ENCODE measurements around the gene AP2A1. TPM values are rescaled to one million over a fixed set of nuclear protein-coding genes. Genes with fewer than 3 reads are reported as not detected.

The AP2A1 gene
- total RNA-seq, 1 donor from 2014 or later: 98.9 TPM

GRCh38 chr19:49838885-49839588 is 72.2 kb downstream of the AP2A1 start:
- no peak for DNase-seq (ENCODE audit: low read depth)
- Histone ChIP-seq H3K4me3 (ENCODE audit: low read depth, low read length) (no peak overlapping the region), H3K27me3 (ENCODE audit: control insufficient read depth, insufficient read depth, low read length) (no peaks in the 10 kb centered on the region), H3K36me3 (ENCODE audit: control insufficient read depth, insufficient read depth, low read length) (peaks cover 1% of the 10 kb centered on the region)
- no peak for TF ChIP-seq CTCF (IDR thresholded peaks at IDR 0.05; ENCODE audit: insufficient read depth, low read length, poor library complexity, severe bottlenecking)

- no peaks in the 10 kb centered on the region for H3K36me3 ChIP-seq (ENCODE audit: control insufficient read depth, insufficient read depth, low read length)
- H3K27me3 ChIP-seq (ENCODE audit: control insufficient read depth, insufficient read depth, low read length): no peaks in the 10 kb centered on the region
- H3K4me3 ChIP-seq (ENCODE audit: low read depth, low read length): no peak overlapping the region
- no peak for DNase-seq (ENCODE audit: low read depth)
- no peak for TF ChIP-seq CTCF (IDR thresholded peaks at IDR 0.05; ENCODE audit: insufficient read depth, low read length, poor library complexity, severe bottlenecking)
Observed at GRCh38 chr19:49839713-49840112, 72.9 kb downstream of the AP2A1 start.

- no peak overlapping the region for H3K4me3 ChIP-seq (ENCODE audit: low read depth, low read length)
- DNase-seq (ENCODE audit: low read depth): no peak
- H3K27me3 ChIP-seq (ENCODE audit: control insufficient read depth, insufficient read depth, low read length): no peaks in the 10 kb centered on the region
- TF ChIP-seq CTCF (IDR thresholded peaks at IDR 0.05; ENCODE audit: insufficient read depth, low read length, poor library complexity, severe bottlenecking): no peak
- H3K36me3 ChIP-seq (ENCODE audit: control insufficient read depth, insufficient read depth, low read length): no peaks in the 10 kb centered on the region
Observed at GRCh38 chr19:49840321-49840720, 73.5 kb downstream of the AP2A1 start.

DNA sequence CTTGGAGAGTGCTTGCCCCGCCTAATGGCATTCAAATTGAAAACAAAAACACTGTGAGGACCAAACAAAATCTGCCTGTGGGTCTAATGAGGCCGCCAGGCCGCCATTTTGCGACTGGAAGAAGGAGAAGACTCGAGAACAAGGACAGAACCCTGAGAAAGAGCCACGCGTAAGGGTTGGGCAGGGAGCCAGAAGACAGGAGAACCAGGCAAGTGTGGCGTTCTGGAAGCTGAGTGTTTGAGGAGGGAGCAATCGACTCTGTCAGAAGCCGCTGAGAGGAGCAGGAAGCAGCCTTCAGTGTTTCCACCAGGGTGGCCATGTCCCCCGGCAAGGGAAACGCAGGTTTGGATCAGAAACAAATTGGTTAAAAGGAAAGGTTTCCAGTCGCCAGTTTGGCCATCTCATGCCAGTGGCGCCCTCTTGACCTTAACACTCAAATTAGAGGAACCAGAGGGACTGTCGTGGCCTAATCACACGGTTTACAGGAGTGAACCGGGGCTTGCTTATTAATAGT is 74.0 kb downstream of the AP2A1 start:
- Histone ChIP-seq H3K4me3 (ENCODE audit: low read depth, low read length) (no peak overlapping the region), H3K36me3 (ENCODE audit: control insufficient read depth, insufficient read depth, low read length) (no peaks in the 10 kb centered on the region), H3K27me3 (ENCODE audit: control insufficient read depth, insufficient read depth, low read length) (no peaks in the 10 kb centered on the region)
- no peak for TF ChIP-seq CTCF (IDR thresholded peaks at IDR 0.05; ENCODE audit: insufficient read depth, low read length, poor library complexity, severe bottlenecking)
- DNase-seq (ENCODE audit: low read depth): no peak

GRCh38 chr19:49843265-49843664 is 76.5 kb downstream of the AP2A1 start:
- DNase-seq (ENCODE audit: low read depth): no peak
- Histone ChIP-seq H3K27me3 (ENCODE audit: control insufficient read depth, insufficient read depth, low read length) (no peaks in the 10 kb centered on the region), H3K4me3 (ENCODE audit: low read depth, low read length) (no peak overlapping the region), H3K36me3 (ENCODE audit: control insufficient read depth, insufficient read depth, low read length) (no peaks in the 10 kb centered on the region)
- TF ChIP-seq CTCF (IDR thresholded peaks at IDR 0.05; ENCODE audit: insufficient read depth, low read length, poor library complexity, severe bottlenecking): no peak
